MM.1S (cell line): ENCODE data around the gene MRE11.

Source experiments
- DNase-seq: peaks from one replicate; pipeline ENCODE4 v3.0.0-alpha.2; 2015
- H2AFZ ChIP-seq: fragments of 300-600 bp; sonication (generic); 2 replicates; pipeline ENCODE4 v1.6.0; 2016; ENCODE audit warnings: antibody characterized with exemption, low read length
- H3F3A ChIP-seq: fragments of 300-600 bp; sonication (generic); 2 replicates; pipeline ENCODE4 v1.6.1; 2016; ENCODE audit warnings: mild to moderate bottlenecking, antibody characterized with exemption, low read length, moderate library complexity, mixed read lengths; ENCODE audit not compliant: insufficient read depth
- H3K27ac ChIP-seq: fragments of 300-600 bp; sonication (generic); 2 replicates; pipeline ENCODE4 v1.5.1; 2016; ENCODE audit warnings: mild to moderate bottlenecking, low read length
- H3K27me3 ChIP-seq: fragments of 300-600 bp; sonication (generic); replicated peaks from 2 replicates; pipeline ENCODE4 v1.6.0; 2016; ENCODE audit warnings: low read length; ENCODE audit not compliant: insufficient read depth
- H3K36me3 ChIP-seq: fragments of 300-600 bp; sonication (generic); replicated peaks from 2 replicates; pipeline ENCODE4 v1.6.1; 2016; ENCODE audit warnings: mild to moderate bottlenecking, low read length, mixed read lengths; ENCODE audit not compliant: insufficient read depth
- H3K4me1 ChIP-seq: fragments of 300-600 bp; sonication (generic); 2 replicates; pipeline ENCODE4 v1.6.1; 2016; ENCODE audit warnings: low read length, mixed read lengths
- H3K4me2 ChIP-seq: fragments of 300-600 bp; sonication (generic); 2 replicates; pipeline ENCODE4 v1.6.0; 2016; ENCODE audit warnings: low read depth, low read length
- H3K4me3 ChIP-seq: fragments of 300-600 bp; sonication (generic); 2 replicates; pipeline ENCODE4 v1.5.1; 2016; ENCODE audit warnings: low read length, mixed read lengths
- H3K79me2 ChIP-seq: fragments of 300-600 bp; sonication (generic); 2 replicates; pipeline ENCODE4 v1.6.1; 2016; ENCODE audit warnings: mixed run types, low read length, mixed read lengths
- H3K9ac ChIP-seq: fragments of 300-600 bp; sonication (generic); 2 replicates; pipeline ENCODE4 v1.6.1; 2016; ENCODE audit warnings: low read length, mixed read lengths
- H3K9me2 ChIP-seq: fragments of 300-600 bp; sonication (generic); replicated peaks from 2 replicates; pipeline ENCODE4 v1.6.1; 2016; ENCODE audit warnings: mild to moderate bottlenecking, low read length, mixed read lengths; ENCODE audit not compliant: insufficient read depth
- H3K9me3 ChIP-seq: fragments of 300-600 bp; sonication (generic); replicated peaks from 2 replicates; pipeline ENCODE4 v1.6.1; 2016; ENCODE audit warnings: mild to moderate bottlenecking, low read length, mixed read lengths; ENCODE audit not compliant: insufficient read depth
- H4K20me1 ChIP-seq: fragments of 300-600 bp; sonication (generic); 2 replicates; pipeline ENCODE4 v1.6.1; 2016; ENCODE audit warnings: mild to moderate bottlenecking, low read length, moderate library complexity, mixed read lengths; ENCODE audit not compliant: insufficient read depth
- EZH2 ChIP-seq: fragments of 300-600 bp; sonication (generic); optimal IDR thresholded peaks from 2 replicates; pipeline ENCODE3; 2017; ENCODE audit warnings: low read depth, mild to moderate bottlenecking, antibody characterized with exemption, low read length, mixed read lengths
- EZH2phosphoT487 ChIP-seq: fragments of 300-600 bp; sonication (generic); IDR thresholded peaks from 2 replicates; pipeline ENCODE4 v1.6.1; 2018; ENCODE audit warnings: antibody characterized with exemption, low read length
- TF ChIP-seq, protein P1 (sequence below): fragments of 300-600 bp; sonication (generic); IDR thresholded peaks from 2 replicates; pipeline ENCODE4 v1.5.1; 2016; ENCODE audit warnings: antibody characterized with exemption, low read length, mixed read lengths

MRE11 gene

DNA sequence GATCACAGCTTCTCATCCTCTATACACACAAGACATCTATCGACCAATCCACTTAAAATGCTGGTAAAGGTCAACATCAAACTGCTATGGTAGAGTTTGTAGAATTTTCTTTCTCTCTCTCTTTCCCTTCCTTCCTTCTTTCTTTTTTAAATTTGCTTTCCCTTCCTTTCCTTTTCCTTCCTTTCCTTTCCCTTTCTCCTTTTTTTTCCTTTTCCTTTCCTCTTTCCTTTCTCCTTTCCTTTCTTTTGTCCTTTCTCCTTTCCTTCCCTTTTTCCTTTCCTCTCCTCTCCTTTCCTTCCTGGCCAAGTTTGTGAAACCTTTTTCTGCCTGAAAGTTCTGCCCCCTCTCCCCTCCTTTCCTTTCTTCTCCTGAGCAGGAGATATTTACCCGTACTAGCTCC lies 21.8 kb upstream of the MRE11 start:
- H4K20me1 ChIP-seq = no peaks in the 10 kb centered on the region
- no peak for DNase-seq
- no peaks in the 10 kb centered on the region for H3K9me2 ChIP-seq
- no peaks in the 10 kb centered on the region for H3F3A ChIP-seq
- no peak overlapping the region for H2AFZ ChIP-seq
- H3K4me3 ChIP-seq = no peak overlapping the region
- no peaks in the 10 kb centered on the region for H3K4me1 ChIP-seq
- H3K9ac ChIP-seq = no peak overlapping the region
- no peaks in the 10 kb centered on the region for H3K9me3 ChIP-seq
- H3K27me3 ChIP-seq = no peaks in the 10 kb centered on the region
- no peak overlapping the region for H3K27ac ChIP-seq
- TF ChIP-seq EZH2 (no peak), EZH2phosphoT487 (no peak)
- TF ChIP-seq, protein P1, sequence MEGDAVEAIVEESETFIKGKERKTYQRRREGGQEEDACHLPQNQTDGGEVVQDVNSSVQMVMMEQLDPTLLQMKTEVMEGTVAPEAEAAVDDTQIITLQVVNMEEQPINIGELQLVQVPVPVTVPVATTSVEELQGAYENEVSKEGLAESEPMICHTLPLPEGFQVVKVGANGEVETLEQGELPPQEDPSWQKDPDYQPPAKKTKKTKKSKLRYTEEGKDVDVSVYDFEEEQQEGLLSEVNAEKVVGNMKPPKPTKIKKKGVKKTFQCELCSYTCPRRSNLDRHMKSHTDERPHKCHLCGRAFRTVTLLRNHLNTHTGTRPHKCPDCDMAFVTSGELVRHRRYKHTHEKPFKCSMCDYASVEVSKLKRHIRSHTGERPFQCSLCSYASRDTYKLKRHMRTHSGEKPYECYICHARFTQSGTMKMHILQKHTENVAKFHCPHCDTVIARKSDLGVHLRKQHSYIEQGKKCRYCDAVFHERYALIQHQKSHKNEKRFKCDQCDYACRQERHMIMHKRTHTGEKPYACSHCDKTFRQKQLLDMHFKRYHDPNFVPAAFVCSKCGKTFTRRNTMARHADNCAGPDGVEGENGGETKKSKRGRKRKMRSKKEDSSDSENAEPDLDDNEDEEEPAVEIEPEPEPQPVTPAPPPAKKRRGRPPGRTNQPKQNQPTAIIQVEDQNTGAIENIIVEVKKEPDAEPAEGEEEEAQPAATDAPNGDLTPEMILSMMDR = no peak
- H3K79me2 ChIP-seq = no peaks in the 10 kb centered on the region
- H3K36me3 ChIP-seq = no peaks in the 10 kb centered on the region
- no peak overlapping the region for H3K4me2 ChIP-seq

DNA sequence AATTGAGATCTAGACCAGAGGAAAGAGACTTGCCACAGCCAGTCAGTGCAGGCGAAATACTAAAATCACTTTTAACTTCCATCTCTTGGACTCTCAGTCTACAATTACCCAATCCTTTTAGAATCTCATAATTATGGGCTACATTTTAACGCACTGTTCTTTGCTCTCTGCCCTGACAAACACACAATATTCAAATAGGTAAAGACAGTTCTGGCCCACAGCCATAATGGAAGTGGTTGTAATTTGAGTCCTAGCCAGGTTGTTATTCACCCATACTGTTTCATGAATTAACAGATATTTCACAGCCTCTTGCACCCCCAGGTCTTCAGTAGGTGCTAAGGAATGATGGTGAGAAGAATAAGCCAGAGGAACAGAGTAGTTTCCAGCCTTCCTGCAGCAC lies 19.4 kb upstream of the MRE11 start:
- no peaks in the 10 kb centered on the region for H3K79me2 ChIP-seq

DNA sequence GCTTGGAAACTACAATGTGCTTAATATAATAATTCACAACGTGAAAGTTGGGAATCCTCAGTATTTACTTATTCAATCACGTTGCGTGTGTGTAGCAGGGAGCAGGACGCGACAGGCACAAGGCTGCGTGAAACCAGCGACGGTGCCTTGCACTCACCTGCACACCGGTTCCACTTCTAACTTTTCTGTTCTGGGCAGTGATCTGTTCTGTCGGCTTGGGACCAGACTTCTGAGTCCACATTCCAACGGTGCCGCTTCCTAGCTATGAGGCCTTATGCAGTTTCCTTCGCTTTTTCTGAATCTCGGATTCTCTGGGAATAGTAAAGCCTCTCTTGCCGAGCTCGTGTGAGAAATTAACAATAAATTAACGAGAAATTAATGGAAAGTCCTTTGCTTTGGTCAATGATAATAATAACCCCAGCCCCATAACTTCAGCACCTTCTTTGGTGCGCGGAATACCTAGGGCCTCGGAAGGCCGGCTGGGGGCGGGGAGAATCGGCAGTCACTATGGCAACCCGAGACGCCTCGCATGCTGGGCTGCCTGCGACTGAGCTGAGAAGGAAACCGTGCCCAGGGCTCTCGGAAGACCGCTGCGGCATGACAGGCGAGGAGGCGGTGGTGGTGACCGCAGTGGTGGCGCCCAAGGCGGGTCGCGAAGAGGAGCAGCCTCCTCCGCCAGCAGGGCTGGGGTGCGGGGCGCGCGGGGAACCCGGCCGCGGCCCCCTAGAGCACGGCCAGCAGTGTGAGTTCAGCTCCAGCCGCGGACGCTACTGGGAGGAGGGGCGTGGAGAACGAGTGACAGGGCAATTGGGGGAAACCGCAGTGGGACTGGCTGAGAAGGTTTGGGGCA lies 18.5 kb upstream of the MRE11 start, which contains the start of gene C11orf97:
Gene C11orf97, plus strand, starts transcription at position 530 of the 850 bp plus-strand sequence. Its CDS starts 68 bp downstream, at position 598.
- no peaks in the 10 kb centered on the region for H3K9me2 ChIP-seq
- H3K27me3 ChIP-seq = no peaks in the 10 kb centered on the region
- H3F3A ChIP-seq = no peaks in the 10 kb centered on the region
- H3K4me1 ChIP-seq = no peaks in the 10 kb centered on the region
- no peaks in the 10 kb centered on the region for H3K79me2 ChIP-seq
- H3K9me3 ChIP-seq = no peaks in the 10 kb centered on the region
- no peak within 1 kb of the TSS for H3K9ac ChIP-seq
- peak within 1 kb of the TSS; percentile 35; the same call in 1 of the 2 replicates for H3K4me3 ChIP-seq
- no peak within 1 kb of the TSS for H3K27ac ChIP-seq
- DNase-seq = peak; percentile 62
- H2AFZ ChIP-seq = peak within 1 kb of the TSS; percentile 49
- no peaks in the 10 kb centered on the region for H3K36me3 ChIP-seq
- TF ChIP-seq EZH2 (no peak), EZH2phosphoT487 (no peak)
- TF ChIP-seq, protein P1 = no peak
- H4K20me1 ChIP-seq = no peaks in the 10 kb centered on the region
- H3K4me2 ChIP-seq = peak within 1 kb of the TSS; percentile 46; the same call in 1 of the 2 replicates

More for the DNA sequence above, 19.4 kb upstream of the MRE11 start:
- Histone ChIP-seq H4K20me1 (no peaks in the 10 kb centered on the region), H3K4me3 (no peak overlapping the region), H2AFZ (no peak overlapping the region), H3K9me2 (no peaks in the 10 kb centered on the region), H3K9ac (no peak overlapping the region), H3F3A (no peaks in the 10 kb centered on the region), H3K9me3 (no peaks in the 10 kb centered on the region), H3K36me3 (no peaks in the 10 kb centered on the region), H3K27ac (no peak overlapping the region), H3K27me3 (no peaks in the 10 kb centered on the region), H3K4me2 (no peak overlapping the region), H3K4me1 (no peaks in the 10 kb centered on the region)
- no peak for DNase-seq
- TF ChIP-seq, protein P1 = no peak
- no peak for TF ChIP-seq EZH2phosphoT487
- no peak for TF ChIP-seq EZH2
